ENCODE results near the gene TGFBR3L. TPM values are rescaled to one million over a fixed set of nuclear protein-coding genes. Genes with fewer than 3 reads are reported as not detected.

TGFBR3L gene
- total RNA-seq, 1 donor from 2014 or later, result 2.8 TPM

- Histone ChIP-seq H3K4me1 (ENCODE audit: insufficient read depth, low read length) (peaks cover 21% of the 10 kb centered on the region), H3K4me2 (ENCODE audit: low read length) (peak overlapping the region; percentile 100), H3K9me3 (ENCODE audit: insufficient read depth, low read depth, low read length) (no peaks in the 10 kb centered on the region), H3K27ac (ENCODE audit: low read depth, low read length) (no peak overlapping the region), H2AFZ (ENCODE audit: low read depth, low read length) (no peak overlapping the region), H3K36me3 (ENCODE audit: insufficient read depth, low read length) (no peaks in the 10 kb centered on the region), H4K20me1 (ENCODE audit: insufficient read depth, low read length) (peaks cover 49% of the 10 kb centered on the region), H3K27me3 (ENCODE audit: insufficient read depth, low read length) (no peaks in the 10 kb centered on the region), H3K4me3 (ENCODE audit: insufficient read depth, low read depth, low read length) (no peak overlapping the region), H3K79me2 (ENCODE audit: insufficient read depth, low read length) (peaks cover 45% of the 10 kb centered on the region), H3K9ac (ENCODE audit: low read length) (peak overlapping the region; percentile 92)
- peak overlapping the region; percentile 87 for H3K4me3 Mint-ChIP-seq (ENCODE audit: unreplicated experiment)
- FAIRE-seq (no peak), DNase-seq (ENCODE audit: low read depth) (no peak)
- peaks cover 2% of the 10 kb centered on the region for H3K9me3 Mint-ChIP-seq (ENCODE audit: unreplicated experiment)
- H3K4me1 Mint-ChIP-seq (ENCODE audit: low read depth, unreplicated experiment), result peaks cover 5% of the 10 kb centered on the region
- peaks cover 3% of the 10 kb centered on the region for H3K36me3 Mint-ChIP-seq (ENCODE audit: low read depth, unreplicated experiment)
- TF ChIP-seq, protein P1, sequence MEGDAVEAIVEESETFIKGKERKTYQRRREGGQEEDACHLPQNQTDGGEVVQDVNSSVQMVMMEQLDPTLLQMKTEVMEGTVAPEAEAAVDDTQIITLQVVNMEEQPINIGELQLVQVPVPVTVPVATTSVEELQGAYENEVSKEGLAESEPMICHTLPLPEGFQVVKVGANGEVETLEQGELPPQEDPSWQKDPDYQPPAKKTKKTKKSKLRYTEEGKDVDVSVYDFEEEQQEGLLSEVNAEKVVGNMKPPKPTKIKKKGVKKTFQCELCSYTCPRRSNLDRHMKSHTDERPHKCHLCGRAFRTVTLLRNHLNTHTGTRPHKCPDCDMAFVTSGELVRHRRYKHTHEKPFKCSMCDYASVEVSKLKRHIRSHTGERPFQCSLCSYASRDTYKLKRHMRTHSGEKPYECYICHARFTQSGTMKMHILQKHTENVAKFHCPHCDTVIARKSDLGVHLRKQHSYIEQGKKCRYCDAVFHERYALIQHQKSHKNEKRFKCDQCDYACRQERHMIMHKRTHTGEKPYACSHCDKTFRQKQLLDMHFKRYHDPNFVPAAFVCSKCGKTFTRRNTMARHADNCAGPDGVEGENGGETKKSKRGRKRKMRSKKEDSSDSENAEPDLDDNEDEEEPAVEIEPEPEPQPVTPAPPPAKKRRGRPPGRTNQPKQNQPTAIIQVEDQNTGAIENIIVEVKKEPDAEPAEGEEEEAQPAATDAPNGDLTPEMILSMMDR (IDR thresholded peaks at IDR 0.05; ENCODE audit: insufficient read depth, low read depth, low read length), result no peak
- no peak for TF ChIP-seq EZH2 (IDR thresholded peaks at IDR 0.05; ENCODE audit: insufficient read depth, low read length)
- H3K27ac Mint-ChIP-seq (ENCODE audit: unreplicated experiment), result peak overlapping the region; percentile 89
- no peaks in the 10 kb centered on the region for H3K27me3 Mint-ChIP-seq (ENCODE audit: low read depth, unreplicated experiment)
Measured at GRCh38 chr19:7905268-7905667, 9.4 kb upstream of the TGFBR3L start.

GRCh38 chr19:7905859-7906258, 8.8 kb upstream of the TGFBR3L start:
- H3K79me2 ChIP-seq (ENCODE audit: insufficient read depth, low read length), result peaks cover 45% of the 10 kb centered on the region
- H3K27me3 ChIP-seq (ENCODE audit: insufficient read depth, low read length), result no peaks in the 10 kb centered on the region
- peak overlapping the region; percentile 100 for H3K4me2 ChIP-seq (ENCODE audit: low read length)
- H3K4me3 ChIP-seq (ENCODE audit: insufficient read depth, low read depth, low read length), result no peak overlapping the region
- H3K4me1 Mint-ChIP-seq (ENCODE audit: low read depth, unreplicated experiment), result peaks cover 5% of the 10 kb centered on the region
- H2AFZ ChIP-seq (ENCODE audit: low read depth, low read length), result no peak overlapping the region
- H3K27ac ChIP-seq (ENCODE audit: low read depth, low read length), result no peak overlapping the region
- no peaks in the 10 kb centered on the region for H3K27me3 Mint-ChIP-seq (ENCODE audit: low read depth, unreplicated experiment)
- H3K4me1 ChIP-seq (ENCODE audit: insufficient read depth, low read length), result peaks cover 21% of the 10 kb centered on the region
- DNase-seq (ENCODE audit: low read depth), result no peak
- FAIRE-seq, result no peak
- peak overlapping the region; percentile 51 for H3K4me3 Mint-ChIP-seq (ENCODE audit: unreplicated experiment)
- peaks cover 2% of the 10 kb centered on the region for H3K9me3 Mint-ChIP-seq (ENCODE audit: unreplicated experiment)
- H3K9ac ChIP-seq (ENCODE audit: low read length), result no peak overlapping the region
- no peaks in the 10 kb centered on the region for H3K36me3 ChIP-seq (ENCODE audit: insufficient read depth, low read length)
- no peaks in the 10 kb centered on the region for H3K9me3 ChIP-seq (ENCODE audit: insufficient read depth, low read depth, low read length)
- H4K20me1 ChIP-seq (ENCODE audit: insufficient read depth, low read length), result peaks cover 49% of the 10 kb centered on the region
- no peaks in the 10 kb centered on the region for H3K36me3 Mint-ChIP-seq (ENCODE audit: low read depth, unreplicated experiment)
- TF ChIP-seq, protein P1 (IDR thresholded peaks at IDR 0.05; ENCODE audit: insufficient read depth, low read depth, low read length), result no peak
- TF ChIP-seq EZH2 (IDR thresholded peaks at IDR 0.05; ENCODE audit: insufficient read depth, low read length), result no peak
- H3K27ac Mint-ChIP-seq (ENCODE audit: unreplicated experiment), result no peak overlapping the region

- no peak for FAIRE-seq
Measured at GRCh38 chr19:7907122-7907521, 7.5 kb upstream of the TGFBR3L start.

More at GRCh38 chr19:7907122-7907521, 7.5 kb upstream of the TGFBR3L start:
- H3K27ac Mint-ChIP-seq (ENCODE audit: unreplicated experiment), result no peak overlapping the region
- TF ChIP-seq, protein P1 (IDR thresholded peaks at IDR 0.05; ENCODE audit: insufficient read depth, low read depth, low read length), result no peak
- no peak for TF ChIP-seq EZH2 (IDR thresholded peaks at IDR 0.05; ENCODE audit: insufficient read depth, low read length)
- H4K20me1 ChIP-seq (ENCODE audit: insufficient read depth, low read length), result peaks cover 49% of the 10 kb centered on the region
- no peaks in the 10 kb centered on the region for H3K9me3 ChIP-seq (ENCODE audit: insufficient read depth, low read depth, low read length)
- peaks cover 3% of the 10 kb centered on the region for H3K36me3 Mint-ChIP-seq (ENCODE audit: low read depth, unreplicated experiment)
- H3K36me3 ChIP-seq (ENCODE audit: insufficient read depth, low read length), result no peaks in the 10 kb centered on the region
- no peak overlapping the region for H3K27ac ChIP-seq (ENCODE audit: low read depth, low read length)
- H3K9me3 Mint-ChIP-seq (ENCODE audit: unreplicated experiment), result peaks cover 2% of the 10 kb centered on the region
- peaks cover 45% of the 10 kb centered on the region for H3K79me2 ChIP-seq (ENCODE audit: insufficient read depth, low read length)
- H3K27me3 Mint-ChIP-seq (ENCODE audit: low read depth, unreplicated experiment), result no peaks in the 10 kb centered on the region
- H3K4me1 Mint-ChIP-seq (ENCODE audit: low read depth, unreplicated experiment), result peaks cover 5% of the 10 kb centered on the region
- H3K4me3 ChIP-seq (ENCODE audit: insufficient read depth, low read depth, low read length), result no peak overlapping the region
- H3K9ac ChIP-seq (ENCODE audit: low read length), result no peak overlapping the region
- no peak overlapping the region for H3K4me3 Mint-ChIP-seq (ENCODE audit: unreplicated experiment)
- DNase-seq (ENCODE audit: low read depth), result no peak
- H2AFZ ChIP-seq (ENCODE audit: low read depth, low read length), result no peak overlapping the region
- H3K4me2 ChIP-seq (ENCODE audit: low read length), result no peak overlapping the region
- peaks cover 21% of the 10 kb centered on the region for H3K4me1 ChIP-seq (ENCODE audit: insufficient read depth, low read length)
- H3K27me3 ChIP-seq (ENCODE audit: insufficient read depth, low read length), result no peaks in the 10 kb centered on the region

Measured in astrocyte (in vitro differentiated cells and primary cell).